ENCODE measurements around the gene HOXA9. TPM values are rescaled to one million over a fixed set of nuclear protein-coding genes. Genes with fewer than 3 reads are reported as not detected.

HOXA9 gene
- total RNA-seq, 4 donors from 2014 or later, result 5.4 to 10.9 (median 9.0) TPM

GRCh38 chr7:27149842-27150567 lies 15.3 kb downstream of the HOXA9 start:
- no peak for TF ChIP-seq CTCF (IDR thresholded peaks at IDR 0.05; ENCODE audit: low read depth)

GRCh38 chr7:27148756-27149641 lies 16.3 kb downstream of the HOXA9 start:
- no peak for TF ChIP-seq CTCF (IDR thresholded peaks at IDR 0.05; ENCODE audit: low read depth)

GRCh38 chr7:27148031-27148755 lies 17.1 kb downstream of the HOXA9 start:
- TF ChIP-seq CTCF (IDR thresholded peaks at IDR 0.05; ENCODE audit: low read depth), result no peak

- no peak for TF ChIP-seq CTCF (IDR thresholded peaks at IDR 0.05; ENCODE audit: low read depth)
Measured at GRCh38 chr7:27147199-27148030, 17.9 kb downstream of the HOXA9 start, which contains the start of gene HOXA6. Gene HOXA6, minus strand, starts transcription at chr7:27147774. Its CDS starts 25 bp downstream, at chr7:27147749.

- TF ChIP-seq CTCF (IDR thresholded peaks at IDR 0.05; ENCODE audit: low read depth), result no peak
Measured at GRCh38 chr7:27146491-27147198, 18.7 kb downstream of the HOXA9 start.

GRCh38 chr7:27145914-27146412 lies 19.4 kb downstream of the HOXA9 start:
- no peak for TF ChIP-seq CTCF (IDR thresholded peaks at IDR 0.05; ENCODE audit: low read depth)

Measured in subcutaneous adipose tissue (tissue), 4 donors.